K562 (cell line): ENCODE results near the gene CAMK1D. TPM values are rescaled to one million over a fixed set of nuclear protein-coding genes. Genes with fewer than 3 reads are reported as not detected.

Experiments used
- ZBTB40 ChIP-seq, 2 experiments: fragments of 450-650 bp in 1 of 2; sonication (generic) in 1 of 2; formaldehyde crosslinking in 1 of 2; IDR thresholded peaks; 2 replicates each; pipeline versions ENCODE4 v1.7.1 to v1.9.0; 2016 to 2022; ENCODE audit warnings: inconsistent platforms in 1 of 2, mild to moderate bottlenecking in 1 of 2, missing genetic modification reagents in 1 of 2
- polyA plus RNA-seq, 8 experiments: library from polyadenylated mRNA; depleted of rRNA in 4 of 8; stranded (reverse) in 5 of 8; unstranded in 3 of 8; fragments of >200 nt; fragmentation: Nextera tagmentation in 2 of 8; fragmentation: Illumina TruSeq in 1 of 8; extraction: Ambion mirVana in 2 of 8; extraction: Trizol in 1 of 8; gene quantifications; 2 replicates each; pipeline versions ENCODE4 v1.2.1 to v1.2.3, GENCODE V29; 2011 to 2014; ENCODE audit warnings: inconsistent platforms in 1 of 8, missing spikeins in 1 of 8
- total RNA-seq, 7 experiments: library from RNA; depleted of rRNA in 6 of 7; stranded (reverse); fragments of >200 nt in 6 of 7; fragmentation: Illumina TruSeq in 2 of 7; extraction: Trizol in 2 of 7; gene quantifications; 2 replicates each; pipeline versions ENCODE4 v1.2.1 to v1.2.3, GENCODE V29; 2011 to 2021; ENCODE audit warnings: low replicate concordance in 1 of 7

Gene CAMK1D
- total and polyA plus RNA-seq, 9 of the 15 experiments (the other 6 are each of a cell fraction or from before 2014, with no cell fraction given), result 0.12 to 0.24 (median 0.20) TPM; not detected in 5

GRCh38 chr10:12518024-12518423 lies 168.7 kb downstream of the CAMK1D start (continued):
- TF ChIP-seq ZBTB40 (IDR thresholded peaks at IDR 0.05) (peak; percentile 84), ZBTB40 (CRISPR knock-in tag; IDR thresholded peaks at IDR 0.05) (no peak)
